GM19239 (cell line): ENCODE results near the gene SPDYE1.
"Not testable (repeated sequence)": the region's sequence is repeated elsewhere in the genome, so short reads cannot be mapped to it uniquely, and the experiment has no call there.

ENCODE experiments used
- DNase-seq: peaks from one replicate; pipeline ENCODE4 v3.0.0; 2011; ENCODE audit warnings: low spot score; ENCODE audit not compliant: insufficient read length
- FAIRE-seq: peaks from 2 replicates; lab custom pipeline; 2011; peaks lifted over from hg19 to GRCh38; lab: Jason Lieb, UNC

The SPDYE1 gene

GRCh38 chr7:43997532-43997931 is at the start of gene SPDYE1:
Gene SPDYE1, plus strand, starts transcription at chr7:43997897. Its CDS starts 2,053 bp downstream, at chr7:43999950.
- FAIRE-seq, result not testable (repeated sequence)

GRCh38 chr7:43952028-43952427 is 45.7 kb upstream of the SPDYE1 start:
- DNase-seq (no peak), FAIRE-seq (no peak)

More at GRCh38 chr7:43997532-43997931, at the start of gene SPDYE1:
- DNase-seq, result not testable (repeated sequence)

GRCh38 chr7:43953071-43953470 is 44.6 kb upstream of the SPDYE1 start:
- DNase-seq (no peak), FAIRE-seq (no peak)

GRCh38 chr7:43954524-43955228 is 43.0 kb upstream of the SPDYE1 start:
- peak; percentile 67 for FAIRE-seq
- peak; percentile 31 for DNase-seq

- DNase-seq, result no peak
- no peak for FAIRE-seq
Measured at GRCh38 chr7:43956027-43956426, 41.7 kb upstream of the SPDYE1 start.

- DNase-seq (no peak), FAIRE-seq (no peak)
Measured at GRCh38 chr7:43960933-43961332, 36.8 kb upstream of the SPDYE1 start.

- not testable (repeated sequence) for FAIRE-seq, DNase-seq
Measured at GRCh38 chr7:43966392-43966791, 31.3 kb upstream of the SPDYE1 start.

- FAIRE-seq, DNase-seq: not testable (repeated sequence)
Measured at GRCh38 chr7:43968172-43969040, 29.3 kb upstream of the SPDYE1 start.

GRCh38 chr7:43969586-43969985 is 28.1 kb upstream of the SPDYE1 start:
- DNase-seq, FAIRE-seq: not testable (repeated sequence)

- FAIRE-seq, DNase-seq: not testable (repeated sequence)
Measured at GRCh38 chr7:43970698-43971097, 27.0 kb upstream of the SPDYE1 start.

- FAIRE-seq, DNase-seq: not testable (repeated sequence)
Measured at GRCh38 chr7:43974033-43974573, 23.6 kb upstream of the SPDYE1 start.

- DNase-seq, FAIRE-seq: not testable (repeated sequence)
Measured at GRCh38 chr7:43974725-43975482, 22.8 kb upstream of the SPDYE1 start.

GRCh38 chr7:43977525-43977924 is 20.2 kb upstream of the SPDYE1 start:
- DNase-seq (no peak), FAIRE-seq (no peak)

- FAIRE-seq, DNase-seq: not testable (repeated sequence)
Measured at GRCh38 chr7:43978102-43978501, 19.6 kb upstream of the SPDYE1 start.

GRCh38 chr7:43982848-43983247 is 14.8 kb upstream of the SPDYE1 start:
- DNase-seq, FAIRE-seq: not testable (repeated sequence)

- not testable (repeated sequence) for DNase-seq, FAIRE-seq
Measured at GRCh38 chr7:43983736-43984135, 14.0 kb upstream of the SPDYE1 start.

GRCh38 chr7:43985904-43986864 is 11.5 kb upstream of the SPDYE1 start:
- peak; percentile 27 for DNase-seq
- FAIRE-seq, result not testable (repeated sequence)

GRCh38 chr7:43987476-43987875 is 10.2 kb upstream of the SPDYE1 start:
- FAIRE-seq, DNase-seq: not testable (repeated sequence)
